ENCODE measurements around the gene AP5B1.
A peak's percentile ranks its signal among the peaks of the same experiment; 100 is the strongest.

AP5B1 gene

DNA sequence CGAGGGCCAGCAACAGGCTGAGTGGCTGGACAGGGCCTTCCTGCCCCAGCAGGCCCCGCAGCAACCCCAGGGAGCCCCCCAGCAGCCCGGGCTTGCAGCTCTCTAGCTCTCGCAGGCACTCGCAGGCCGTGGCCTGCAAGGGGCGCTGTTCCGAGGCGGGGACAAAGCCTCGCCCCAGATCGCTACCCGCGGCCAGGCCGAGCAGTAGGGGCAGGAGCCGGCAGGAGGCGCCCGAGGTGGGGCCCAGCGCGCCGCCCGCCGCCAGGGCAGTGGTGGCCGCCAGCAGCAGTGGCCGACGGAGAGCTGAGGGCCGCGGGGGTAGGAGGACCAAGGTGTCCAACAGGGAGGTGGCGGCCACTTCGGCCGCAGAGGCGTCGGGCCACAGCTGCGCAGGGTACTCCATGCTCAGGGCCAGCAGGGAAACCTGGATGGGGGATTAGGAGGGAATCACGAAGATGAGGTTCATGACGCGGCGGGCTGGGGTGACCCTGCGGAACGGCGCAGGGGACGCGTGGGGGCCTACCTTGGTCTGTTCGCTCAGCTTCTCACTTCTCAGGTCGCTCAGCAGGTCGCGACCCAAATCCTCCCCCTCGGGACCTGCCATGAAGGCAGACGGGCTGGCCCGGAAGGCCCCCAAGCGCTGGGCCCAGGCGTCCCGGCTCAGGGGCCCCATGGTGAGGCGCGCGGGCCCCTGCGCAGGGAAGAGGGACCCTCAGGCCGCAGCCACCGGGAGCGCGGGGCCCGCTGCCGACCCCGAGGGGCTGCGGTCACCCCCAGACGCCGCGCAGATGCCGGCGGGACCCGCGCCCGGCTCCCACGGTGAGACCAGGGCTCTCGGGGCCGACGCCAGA, 632 bp downstream of the AP5B1 start:
- TF ChIP-seq, protein P1, sequence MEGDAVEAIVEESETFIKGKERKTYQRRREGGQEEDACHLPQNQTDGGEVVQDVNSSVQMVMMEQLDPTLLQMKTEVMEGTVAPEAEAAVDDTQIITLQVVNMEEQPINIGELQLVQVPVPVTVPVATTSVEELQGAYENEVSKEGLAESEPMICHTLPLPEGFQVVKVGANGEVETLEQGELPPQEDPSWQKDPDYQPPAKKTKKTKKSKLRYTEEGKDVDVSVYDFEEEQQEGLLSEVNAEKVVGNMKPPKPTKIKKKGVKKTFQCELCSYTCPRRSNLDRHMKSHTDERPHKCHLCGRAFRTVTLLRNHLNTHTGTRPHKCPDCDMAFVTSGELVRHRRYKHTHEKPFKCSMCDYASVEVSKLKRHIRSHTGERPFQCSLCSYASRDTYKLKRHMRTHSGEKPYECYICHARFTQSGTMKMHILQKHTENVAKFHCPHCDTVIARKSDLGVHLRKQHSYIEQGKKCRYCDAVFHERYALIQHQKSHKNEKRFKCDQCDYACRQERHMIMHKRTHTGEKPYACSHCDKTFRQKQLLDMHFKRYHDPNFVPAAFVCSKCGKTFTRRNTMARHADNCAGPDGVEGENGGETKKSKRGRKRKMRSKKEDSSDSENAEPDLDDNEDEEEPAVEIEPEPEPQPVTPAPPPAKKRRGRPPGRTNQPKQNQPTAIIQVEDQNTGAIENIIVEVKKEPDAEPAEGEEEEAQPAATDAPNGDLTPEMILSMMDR (IDR thresholded peaks at IDR 0.05; ENCODE audit: poor library complexity, severe bottlenecking) = peak; percentile 94
- Histone ChIP-seq H3K27me3 (ENCODE audit: insufficient read depth, poor library complexity, severe bottlenecking) (no peaks in the 10 kb centered on the region), H3K4me1 (ENCODE audit: insufficient read depth, poor library complexity, severe bottlenecking) (no peaks in the 10 kb centered on the region), H3K4me3 (ENCODE audit: severe bottlenecking) (peak overlapping the region; percentile 62), H3K36me3 (ENCODE audit: low read depth) (peaks cover 9% of the 10 kb centered on the region; the same call in 1 of the 2 replicates), H3K9me3 (ENCODE audit: severe bottlenecking) (no peaks in the 10 kb centered on the region), H3K27ac (ENCODE audit: poor library complexity, severe bottlenecking) (peak overlapping the region; percentile 64)
- peak; percentile 66 for ATAC-seq (ENCODE audit: low read depth)
- DNase-seq (ENCODE audit: low spot score) = peak; percentile 57

DNA sequence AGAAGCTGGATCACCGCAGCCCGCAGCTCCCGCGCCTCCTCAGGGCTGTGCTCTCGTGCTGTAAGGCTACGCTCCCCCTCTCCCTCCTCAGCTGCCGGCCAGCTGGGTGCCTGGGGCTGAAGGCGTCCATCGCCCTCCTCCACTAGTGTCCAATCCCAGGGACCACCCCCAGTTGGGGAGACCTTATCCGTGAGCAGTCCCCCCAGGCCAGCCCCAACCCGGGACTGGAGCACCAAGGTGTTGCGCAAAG, 1.2 kb downstream of the AP5B1 start:
- Histone ChIP-seq H3K4me1 (ENCODE audit: insufficient read depth, poor library complexity, severe bottlenecking) (no peaks in the 10 kb centered on the region), H3K4me3 (ENCODE audit: severe bottlenecking) (peak overlapping the region; percentile 62), H3K27ac (ENCODE audit: poor library complexity, severe bottlenecking) (peak overlapping the region; percentile 64), H3K27me3 (ENCODE audit: insufficient read depth, poor library complexity, severe bottlenecking) (no peaks in the 10 kb centered on the region), H3K36me3 (ENCODE audit: low read depth) (peaks cover 9% of the 10 kb centered on the region; the same call in 1 of the 2 replicates), H3K9me3 (ENCODE audit: severe bottlenecking) (no peaks in the 10 kb centered on the region)
- DNase-seq (ENCODE audit: low spot score) = no peak
- no peak for ATAC-seq (ENCODE audit: low read depth)
- TF ChIP-seq, protein P1 (IDR thresholded peaks at IDR 0.05; ENCODE audit: poor library complexity, severe bottlenecking) = no peak

DNA sequence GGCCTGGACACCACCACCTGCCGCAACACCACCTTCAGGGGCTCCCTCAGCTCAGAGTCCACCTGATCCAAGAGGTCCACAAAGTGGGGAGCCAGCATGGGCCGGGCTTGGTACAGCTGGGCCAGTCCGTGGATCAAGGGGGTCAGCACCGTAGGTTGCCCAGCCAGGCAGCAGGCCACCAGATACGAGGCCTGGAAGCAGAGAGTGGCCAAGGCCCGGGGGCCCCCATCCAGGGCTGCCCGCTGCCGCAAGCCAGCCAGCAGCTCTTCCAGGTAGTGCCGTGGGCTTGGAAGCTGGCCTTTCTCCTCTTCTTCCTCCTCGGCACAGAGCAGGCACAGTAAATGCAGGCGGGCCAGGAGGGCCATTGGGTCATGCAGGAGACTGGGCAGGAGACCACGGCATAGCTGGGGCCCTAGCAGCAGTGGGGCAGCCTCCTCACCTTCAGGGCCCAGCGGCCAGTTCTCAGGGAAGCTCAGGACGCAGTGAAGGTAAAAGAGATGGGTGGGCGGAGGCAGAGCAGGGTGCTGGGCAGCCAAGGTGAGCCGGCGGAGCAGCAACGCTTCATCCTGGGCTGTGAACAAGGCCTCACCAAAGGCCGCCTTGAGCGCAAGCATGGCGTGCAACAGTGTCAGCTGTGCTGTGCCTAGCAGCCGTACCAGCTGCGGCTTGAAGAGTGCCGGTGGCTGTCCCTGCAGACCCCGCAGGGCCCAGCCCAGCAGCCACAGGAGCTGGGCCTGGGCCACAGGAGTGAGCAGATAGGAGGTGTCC, 1.7 kb downstream of the AP5B1 start:
- Histone ChIP-seq H3K27me3 (ENCODE audit: insufficient read depth, poor library complexity, severe bottlenecking) (no peaks in the 10 kb centered on the region), H3K4me3 (ENCODE audit: severe bottlenecking) (peak overlapping the region; percentile 62), H3K36me3 (ENCODE audit: low read depth) (peaks cover 9% of the 10 kb centered on the region; the same call in 1 of the 2 replicates), H3K27ac (ENCODE audit: poor library complexity, severe bottlenecking) (peak overlapping the region; percentile 64), H3K4me1 (ENCODE audit: insufficient read depth, poor library complexity, severe bottlenecking) (no peaks in the 10 kb centered on the region), H3K9me3 (ENCODE audit: severe bottlenecking) (no peaks in the 10 kb centered on the region)
- TF ChIP-seq, protein P1 (IDR thresholded peaks at IDR 0.05; ENCODE audit: poor library complexity, severe bottlenecking) = no peak
- ATAC-seq (ENCODE audit: low read depth) (no peak), DNase-seq (ENCODE audit: low spot score) (no peak)

DNA sequence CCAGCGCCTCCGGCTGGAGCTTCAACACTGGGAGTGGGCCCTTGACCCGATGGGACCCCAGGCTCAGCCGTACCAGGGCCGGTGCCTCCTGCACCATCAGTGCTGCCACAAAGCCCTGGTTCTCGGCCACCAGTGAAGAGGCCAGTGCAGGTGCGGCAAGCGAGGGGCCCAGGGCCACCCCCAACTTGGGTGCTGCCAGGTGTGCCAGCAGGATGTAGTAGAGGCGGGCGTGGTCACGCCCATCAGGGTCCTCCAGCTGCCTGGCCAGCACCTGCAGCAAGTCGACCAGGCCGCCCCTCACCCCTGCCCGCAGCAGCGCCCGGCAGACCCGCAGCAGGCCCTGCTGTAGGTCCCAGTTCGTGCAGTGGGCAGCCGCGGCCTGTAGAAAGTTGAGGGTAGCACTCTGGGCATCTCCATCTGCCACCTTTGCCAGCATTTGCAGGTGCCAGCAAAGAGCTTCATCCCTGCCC, 2.3 kb downstream of the AP5B1 start:
- DNase-seq (ENCODE audit: low spot score) (no peak), ATAC-seq (ENCODE audit: low read depth) (no peak)
- Histone ChIP-seq H3K27me3 (ENCODE audit: insufficient read depth, poor library complexity, severe bottlenecking) (no peaks in the 10 kb centered on the region), H3K36me3 (ENCODE audit: low read depth) (peaks cover 9% of the 10 kb centered on the region; the same call in 1 of the 2 replicates), H3K27ac (ENCODE audit: poor library complexity, severe bottlenecking) (no peak overlapping the region), H3K4me1 (ENCODE audit: insufficient read depth, poor library complexity, severe bottlenecking) (no peaks in the 10 kb centered on the region), H3K4me3 (ENCODE audit: severe bottlenecking) (no peak overlapping the region), H3K9me3 (ENCODE audit: severe bottlenecking) (no peaks in the 10 kb centered on the region)
- TF ChIP-seq, protein P1 (IDR thresholded peaks at IDR 0.05; ENCODE audit: poor library complexity, severe bottlenecking) = no peak

Data from RWPE2 (cell line).